ENCODE data around the gene SLC36A4. TPM values are rescaled to one million over a fixed set of nuclear protein-coding genes. Genes with fewer than 3 reads are reported as not detected.

SLC36A4 gene
- total and polyA plus RNA-seq, 9 of the 15 experiments (the other 6 are each of a cell fraction or from before 2014, with no cell fraction given) = 1.4 to 8.0 (median 5.4) TPM

GRCh38 chr11:93100211-93100610 lies 97.6 kb downstream of the SLC36A4 start:
- Histone ChIP-seq H3K4me1 (replicated peaks in 1 of 2; ENCODE audit: control insufficient read depth in 2 of 2, insufficient read depth in 2 of 2, low read length in 2 of 2) (no peaks in the 10 kb centered on the region), H3K27me3 (ENCODE audit: control insufficient read depth in 2 of 2, insufficient read depth in 2 of 2, low read length in 2 of 2) (no peaks in the 10 kb centered on the region), H3K27ac (ENCODE audit: extremely low read depth, low read depth, low read length) (no peak overlapping the region), H4K20me1 (replicated peaks; ENCODE audit: control insufficient read depth, insufficient read depth, low read length) (no peaks in the 10 kb centered on the region), H3K4me2 (ENCODE audit: insufficient read depth, low read length) (no peak overlapping the region), H3K9me1 (ENCODE audit: control insufficient read depth, insufficient read depth, low read length) (no peaks in the 10 kb centered on the region), H3K36me3 (ENCODE audit: control insufficient read depth, insufficient read depth, low read length) (no peaks in the 10 kb centered on the region), H3K4me3 (no peak overlapping the region), H3K9ac (ENCODE audit: insufficient read depth in 1 of 2, low read depth in 2 of 2, low read length in 2 of 2) (no peak overlapping the region), H3K9me3 (replicated peaks; ENCODE audit: control insufficient read depth, insufficient read depth, low read depth, low read length) (no peaks in the 10 kb centered on the region), H2AFZ (ENCODE audit: low read depth, low read length) (no peak overlapping the region), H3K79me2 (ENCODE audit: control insufficient read depth, insufficient read depth, low read length) (no peaks in the 10 kb centered on the region)
- CTCF ChIA-PET (ENCODE audit: low intra/inter-chr PET ratio) = no interaction called here
- intact Hi-C loops (cut with micrococcal nuclease) (no loop called here), in situ Hi-C loops (cut with MboI) (no loop called here)
- WGBS (ENCODE audit: insufficient coverage, low coverage, missing lambda C conversion rate) = 0% methylated on average over 2 of the region's 2 CpGs
- no peak for FAIRE-seq
- TF ChIP-seq CAMTA2 (CRISPR knock-in tag; conservative IDR thresholded peaks at IDR 0.05) (no peak), KDM1A (IDR thresholded peaks at IDR 0.05) (no peak), HCFC1 (IDR thresholded peaks at IDR 0.05; ENCODE audit: low read depth, low read length) (no peak), MAFF (IDR thresholded peaks at IDR 0.05; ENCODE audit: low read length) (no peak), FOXP4 (CRISPR knock-in tag; IDR thresholded peaks at IDR 0.05; ENCODE audit: borderline replicate concordance) (no peak), ZNF551 (CRISPR knock-in tag; IDR thresholded peaks at IDR 0.05) (no peak), RAD51 (IDR thresholded peaks at IDR 0.05; ENCODE audit: borderline replicate concordance, low read depth) (no peak), POLR2B (IDR thresholded peaks at IDR 0.05; ENCODE audit: low read depth, partially characterized antibody) (no peak), ZFX (CRISPR knock-in tag; IDR thresholded peaks at IDR 0.05) (no peak), PREB (CRISPR knock-in tag; IDR thresholded peaks at IDR 0.05) (no peak), HNRNPUL1 (IDR thresholded peaks at IDR 0.05; ENCODE audit: low read length) (no peak)
- ATAC-seq = no peak
- no TSS peak for BruUV-seq (replicated peaks)
- DNase-seq (ENCODE audit: extremely low read depth in 1 of 4, low spot score in 3 of 4) = no peak
- POLR2A ChIA-PET = interaction anchor here (0.7 kb wide), 1 partner anchor 16 kb away, joined by 3 read pairs; no protein-coding TSS in a partner anchor
